Ureter (tissue), 1 donor: Measurements from ENCODE around the gene LYSMD3. TPM values are rescaled to one million over a fixed set of nuclear protein-coding genes. Genes with fewer than 3 reads are reported as not detected.
"Not testable (repeated sequence)": the region's sequence is repeated elsewhere in the genome, so short reads cannot be mapped to it uniquely, and the experiment has no call there.

Source experiments
- DNase-seq: peaks from one replicate; pipeline ENCODE4 v3.0.0-alpha.2; 2020; ENCODE audit warnings: low spot score
- total RNA-seq: library from RNA; stranded (reverse); gene quantifications from one replicate; pipeline ENCODE4 v1.2.4, GENCODE V29; 2023
- donor health status: DM: yes; HTN: yes; CAD: no.

LYSMD3 gene
- total RNA-seq: 15.1 TPM

DNA sequence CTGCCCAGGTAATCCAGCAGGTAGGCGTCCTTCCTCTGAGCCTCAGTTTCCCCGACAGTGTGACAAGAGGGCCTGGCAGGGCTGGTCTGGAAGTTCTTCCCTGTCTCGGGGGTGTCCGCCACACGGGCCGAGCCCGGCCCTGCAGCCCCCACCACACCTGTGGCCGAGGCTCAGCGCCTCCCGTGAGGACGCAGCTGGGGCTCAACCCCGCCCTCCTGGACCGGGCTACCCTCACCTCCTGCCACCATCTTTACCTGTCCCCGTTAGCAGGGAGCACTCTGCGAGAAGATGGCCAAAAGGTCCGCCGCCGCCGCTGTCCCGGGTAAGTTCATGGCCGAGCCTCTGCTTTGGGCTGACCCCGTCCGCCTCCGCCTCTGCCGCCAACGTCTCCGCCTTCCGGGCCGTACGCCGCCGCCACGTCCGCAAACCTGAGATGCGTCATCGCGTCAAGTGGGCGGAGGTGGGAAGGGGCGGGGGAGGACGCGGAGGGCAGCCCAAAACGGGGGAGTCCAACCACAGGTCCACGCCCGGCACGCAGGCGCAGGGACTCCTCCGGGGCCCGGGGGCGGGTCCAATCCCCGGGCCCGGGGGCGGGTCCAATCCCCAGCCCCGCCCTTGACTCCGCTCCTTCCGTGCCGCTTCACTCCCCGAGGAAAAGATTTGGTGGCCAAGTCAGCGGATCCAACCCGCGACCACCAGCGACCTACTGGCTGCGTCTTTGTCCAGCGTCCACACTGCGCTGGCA, at the start of gene LYSMD3:
Gene LYSMD3, minus strand, starts transcription at position 391 of the 745 bp plus-strand sequence. CDS start 4,295 bp downstream, outside the sequence.
- DNase-seq: peak; percentile 99

DNA sequence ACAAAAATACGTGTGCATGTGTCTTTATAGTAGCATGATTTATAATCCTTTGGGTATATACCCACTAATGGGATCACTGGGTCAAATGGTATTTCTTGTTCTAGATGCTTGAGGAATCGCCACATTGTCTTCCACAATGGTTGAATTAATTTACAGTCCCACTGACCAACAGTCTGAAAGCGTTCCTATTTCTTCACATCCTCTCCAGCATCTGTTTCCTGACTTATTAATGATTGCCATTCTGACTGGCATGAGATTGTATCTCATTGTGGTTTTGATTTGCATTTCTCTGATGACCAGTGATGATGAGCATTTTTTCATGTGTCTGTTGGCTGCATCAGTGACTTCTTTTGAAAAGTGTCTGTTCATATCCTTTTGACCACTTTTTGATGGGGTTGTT, 47.2 kb upstream of the LYSMD3 start:
- not testable (repeated sequence) for DNase-seq

DNA sequence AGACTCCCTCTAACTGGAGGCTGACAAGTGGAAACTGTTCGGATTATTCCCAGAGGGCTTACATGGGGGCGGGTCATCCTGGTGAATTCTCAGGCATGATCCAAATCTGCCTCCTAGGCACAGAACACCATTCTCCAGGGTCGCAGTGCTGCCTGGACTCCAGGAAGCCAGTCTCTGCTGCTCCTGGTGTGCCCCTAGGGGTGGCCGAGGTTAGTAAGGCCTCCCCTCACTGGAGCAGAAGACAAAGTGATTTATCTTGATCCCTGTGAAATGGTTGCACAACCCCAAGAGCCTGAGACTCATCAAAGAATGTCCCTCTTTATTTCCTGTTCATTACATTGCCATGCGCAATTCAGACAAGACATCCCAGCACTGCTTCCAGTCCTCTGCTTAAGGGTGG, 46.3 kb upstream of the LYSMD3 start:
- no peak for DNase-seq

DNA sequence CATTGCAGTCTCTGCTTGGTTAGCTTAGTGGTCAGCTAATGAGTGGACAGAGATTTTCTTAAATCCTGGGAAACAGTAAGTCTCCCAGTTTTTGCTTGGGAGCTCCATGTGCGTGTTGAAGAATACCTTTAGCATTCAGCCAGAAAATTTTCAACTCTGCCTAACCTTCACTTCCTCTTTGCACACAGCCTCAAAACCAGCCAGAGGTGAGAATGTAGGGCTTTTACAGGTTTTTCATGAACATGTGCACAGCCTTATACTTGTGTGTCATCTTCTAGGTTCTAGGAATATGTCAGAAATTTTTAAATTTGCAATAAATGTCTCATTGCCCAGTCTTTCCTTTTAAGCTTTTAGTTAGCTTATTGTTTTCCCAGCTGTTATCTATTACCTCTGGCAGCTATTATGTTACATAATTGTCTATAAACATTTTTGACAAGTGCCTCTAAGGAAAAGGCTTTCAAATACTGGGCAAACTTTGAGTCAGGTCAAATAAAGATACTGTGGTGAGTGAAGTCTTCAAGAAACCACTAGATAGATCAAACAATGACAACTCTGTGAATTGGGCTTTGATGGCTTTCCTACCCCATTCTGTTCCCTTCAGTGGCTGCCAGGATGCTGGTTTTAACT, 41.9 kb upstream of the LYSMD3 start:
- no peak for DNase-seq

DNA sequence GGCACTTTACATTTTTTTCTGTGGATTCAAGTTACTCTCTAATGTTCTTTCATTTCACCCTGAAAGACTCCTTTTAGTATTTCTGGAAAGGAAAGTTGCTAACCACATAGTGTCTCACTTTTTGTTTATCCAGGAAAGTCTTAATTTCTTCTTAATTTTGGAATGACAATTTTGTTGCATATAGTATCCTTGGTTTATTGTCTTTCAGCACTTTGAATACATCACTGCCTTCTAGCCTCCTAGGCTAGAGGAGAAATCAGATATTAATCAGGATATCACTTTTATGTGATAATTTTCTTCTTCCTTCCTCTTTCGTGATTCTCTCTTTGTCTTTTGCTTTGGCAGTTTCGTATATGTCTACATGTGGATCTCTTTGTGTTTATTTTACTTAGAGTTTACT, 40.6 kb upstream of the LYSMD3 start:
- DNase-seq: no peak

DNA sequence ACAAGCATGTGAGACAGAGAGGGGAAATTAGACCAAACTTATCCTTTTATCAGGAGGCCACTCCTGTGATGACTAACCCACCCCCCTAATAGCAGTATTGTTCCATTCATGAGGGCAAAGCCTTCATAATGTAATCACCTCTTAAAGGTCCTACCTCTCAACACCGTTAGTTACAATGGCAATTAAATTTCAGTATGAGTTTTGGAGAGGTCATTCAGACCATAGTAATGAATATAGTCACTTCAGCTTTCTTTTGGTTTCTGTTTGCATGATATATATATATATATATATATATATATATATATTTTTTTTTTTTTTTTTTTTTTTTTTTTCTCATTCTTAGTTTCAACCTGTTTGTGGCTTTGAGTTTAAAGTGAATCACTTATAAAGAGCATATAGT, 39.7 kb upstream of the LYSMD3 start:
- DNase-seq: no peak

DNA sequence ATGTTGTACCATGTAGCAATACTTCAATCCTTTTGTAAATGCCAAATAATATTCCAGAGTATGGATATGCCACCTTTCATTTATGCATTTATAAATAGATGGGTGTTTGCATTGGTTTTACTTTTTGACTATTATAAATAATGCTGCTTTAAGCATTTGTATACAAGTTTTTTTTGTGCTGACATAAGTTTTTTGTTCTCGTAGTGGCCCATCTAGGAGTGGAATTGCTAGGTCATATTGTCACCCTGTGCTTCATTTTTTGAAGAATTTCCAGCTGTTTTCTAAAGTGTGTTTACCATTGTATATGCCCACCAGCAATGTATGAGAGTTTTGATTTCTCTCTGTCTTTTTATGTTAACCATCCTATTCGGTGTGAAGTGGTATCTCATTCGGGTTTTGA, 36.1 kb upstream of the LYSMD3 start:
- no peak for DNase-seq

DNA sequence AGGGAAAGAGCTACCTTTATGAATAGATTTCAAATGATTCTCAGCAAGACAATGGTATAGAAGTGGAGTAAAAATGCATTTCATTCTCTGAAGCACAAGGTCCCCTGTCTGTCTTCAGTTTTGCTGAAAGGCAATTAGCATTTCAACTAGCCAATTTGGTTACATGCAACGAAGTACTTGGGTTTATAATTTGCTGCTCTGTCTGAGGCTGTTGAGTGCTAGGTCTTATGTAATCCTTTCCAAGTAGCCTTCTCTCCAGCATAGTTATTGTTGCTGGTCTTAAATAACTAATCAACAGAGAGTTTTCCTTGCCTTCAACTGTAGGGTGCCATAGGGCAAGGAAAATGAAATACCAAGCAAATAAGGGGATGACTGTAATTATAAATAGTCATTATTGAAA, 33.7 kb upstream of the LYSMD3 start:
- no peak for DNase-seq

DNA sequence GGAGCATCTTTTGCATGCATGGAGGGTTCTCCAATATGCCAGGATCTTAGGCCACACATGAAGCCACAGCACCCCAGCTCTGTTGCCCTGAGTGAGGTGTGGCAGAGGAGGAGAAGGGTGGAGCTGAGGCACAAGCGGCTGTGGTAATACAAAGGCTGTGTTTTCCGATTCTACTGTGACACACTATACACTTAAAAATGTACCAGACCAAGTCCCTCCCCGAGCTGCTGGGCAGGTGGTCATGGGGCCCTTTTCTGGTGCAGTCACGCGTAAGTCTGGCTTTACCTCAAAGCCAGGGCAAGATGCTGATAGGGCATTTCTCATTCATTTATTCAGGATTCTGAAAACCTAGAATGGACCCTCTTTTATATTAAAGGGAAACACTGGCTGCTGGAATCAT, 33.0 kb upstream of the LYSMD3 start:
- no peak for DNase-seq

DNA sequence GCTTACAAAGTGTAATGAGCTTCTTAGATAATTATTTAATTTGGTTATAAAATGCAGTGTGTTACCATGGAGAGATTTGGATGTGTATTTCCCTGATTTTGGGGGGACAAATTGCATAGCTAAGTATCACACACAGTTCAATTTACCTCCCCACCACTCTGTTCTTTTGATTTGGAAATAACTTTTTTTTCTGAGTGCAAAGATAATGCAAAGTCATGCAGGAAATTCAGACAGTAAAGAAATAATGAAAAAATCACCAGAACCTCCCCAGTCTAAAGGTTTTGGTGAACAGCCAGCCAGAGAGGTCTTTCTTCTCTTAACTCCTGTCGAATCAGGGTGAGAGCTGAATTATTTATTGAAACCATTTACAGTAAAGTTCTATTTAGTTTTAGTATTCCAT, 32.4 kb upstream of the LYSMD3 start:
- no peak for DNase-seq

DNA sequence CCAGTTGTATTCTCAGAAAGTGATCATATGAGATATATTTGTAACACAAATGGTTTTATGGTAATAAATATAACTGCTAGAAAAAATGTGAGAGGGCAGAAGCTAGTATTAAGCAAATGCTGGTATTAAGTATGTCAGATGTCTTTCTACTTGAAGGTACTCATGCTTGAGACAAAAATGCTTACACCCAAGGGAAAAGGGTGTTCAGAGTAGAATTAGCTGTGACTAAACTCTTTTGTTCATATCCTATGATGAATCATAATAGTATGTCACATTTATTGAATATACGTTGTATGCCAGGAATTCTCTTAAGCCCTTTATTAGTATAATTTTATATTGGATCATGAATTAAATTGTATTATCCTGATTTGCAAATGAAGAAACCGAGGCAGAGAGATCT, 31.4 kb upstream of the LYSMD3 start:
- DNase-seq: no peak

DNA sequence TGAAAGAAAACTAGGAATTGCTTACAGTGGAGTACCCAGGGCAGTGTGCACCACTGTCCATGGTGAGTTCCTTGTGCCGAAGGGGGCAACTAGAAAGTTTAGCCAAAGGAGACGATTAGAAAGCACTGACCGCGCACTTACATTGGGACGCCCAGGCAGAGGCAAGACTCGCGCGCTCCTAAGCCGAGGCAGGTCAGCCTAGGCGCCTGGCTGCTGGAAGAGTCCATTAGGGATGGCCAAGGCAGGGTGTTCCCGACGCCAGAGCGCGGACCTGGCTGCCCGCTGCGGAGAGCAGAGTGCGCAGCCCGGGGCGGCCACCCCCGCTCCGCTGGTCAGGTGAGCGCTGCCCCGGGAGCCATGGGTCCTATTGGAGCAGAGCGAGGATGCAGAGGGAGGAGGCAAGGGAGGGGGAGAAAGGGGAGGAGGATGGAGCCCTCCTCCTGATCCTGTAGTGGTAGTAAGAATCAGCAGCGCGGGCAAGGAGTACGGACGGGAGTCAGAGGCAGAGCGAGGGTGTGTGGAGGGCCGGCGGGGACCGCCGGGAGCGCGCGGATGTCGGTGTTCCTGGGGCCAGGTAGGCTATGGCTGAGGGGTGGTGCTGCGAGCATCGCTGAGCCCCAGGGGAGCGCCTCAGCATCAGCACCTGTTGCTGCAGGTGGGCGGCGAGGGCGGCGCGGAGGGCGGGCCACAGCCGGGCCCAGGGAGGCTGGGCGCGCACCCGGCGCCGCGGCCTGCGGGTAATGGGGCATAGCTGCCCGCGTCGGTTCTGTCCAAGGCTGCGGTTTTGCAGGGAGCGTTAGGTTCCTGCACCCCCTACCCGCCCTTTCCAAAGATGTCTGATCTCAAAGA, 29.2 kb upstream of the LYSMD3 start, which contains the start of gene ADGRV1:
Gene ADGRV1, plus strand, starts transcription at position 454 of the 849 bp plus-strand sequence. Its CDS starts 99 bp downstream, at position 553.
- no peak for DNase-seq

DNA sequence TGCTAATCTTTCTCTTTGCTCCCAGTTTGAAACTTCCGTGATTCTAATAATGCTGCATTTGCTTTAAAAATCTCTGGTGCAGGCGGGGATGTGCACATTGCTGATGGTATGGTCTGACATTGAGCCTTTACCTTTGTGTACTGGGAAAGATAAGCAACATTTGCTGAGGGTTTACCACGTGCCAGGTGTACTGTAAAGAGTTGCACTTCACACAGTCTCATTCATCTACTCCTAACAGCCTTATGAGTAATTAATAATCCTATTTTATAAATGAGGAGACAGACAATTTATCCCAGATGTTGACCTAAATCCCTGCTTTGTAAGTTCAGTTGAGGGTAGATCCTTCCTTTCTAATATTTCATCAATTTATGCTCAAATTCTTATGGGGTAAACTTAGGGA, 28.5 kb upstream of the LYSMD3 start:
- no peak for DNase-seq

DNA sequence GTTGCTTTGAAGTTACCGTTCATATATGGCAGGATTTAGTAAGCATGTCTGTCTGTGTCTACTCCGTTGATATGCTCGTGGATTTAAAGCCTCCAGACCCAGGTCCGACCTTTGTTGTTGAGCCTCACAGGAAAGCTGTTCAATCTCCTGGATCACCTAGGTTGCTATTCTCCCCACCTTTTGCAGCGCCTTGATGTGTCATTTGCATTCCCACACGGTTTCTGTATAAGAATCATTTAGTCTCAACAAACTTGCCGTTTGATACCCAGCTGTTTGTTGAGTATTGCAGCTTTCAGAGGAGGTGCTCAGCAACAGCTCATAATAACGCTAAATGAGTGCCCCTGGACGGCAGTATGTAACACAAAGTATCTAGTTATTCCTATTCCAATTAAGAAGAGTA, 28.0 kb upstream of the LYSMD3 start:
- DNase-seq: no peak

DNA sequence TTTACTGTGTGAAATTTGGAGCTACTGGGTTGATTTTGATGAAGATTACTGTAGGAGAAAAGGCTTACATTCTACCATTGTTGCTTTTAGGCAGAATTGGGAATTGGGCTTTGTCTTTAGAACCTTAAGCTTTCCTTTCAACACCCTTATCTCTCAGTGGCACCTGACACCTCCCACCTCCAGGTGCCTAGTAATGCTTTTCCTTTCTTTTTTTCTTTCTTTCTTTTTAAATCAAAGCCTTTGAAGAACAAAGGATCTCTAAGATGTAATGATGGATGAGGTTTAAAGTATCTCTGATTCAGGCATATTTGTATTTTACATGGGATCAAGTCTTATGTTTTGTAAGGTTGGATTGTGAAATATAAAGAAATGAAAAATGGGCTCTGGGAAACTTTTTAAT, 26.3 kb upstream of the LYSMD3 start:
- DNase-seq: no peak

DNA sequence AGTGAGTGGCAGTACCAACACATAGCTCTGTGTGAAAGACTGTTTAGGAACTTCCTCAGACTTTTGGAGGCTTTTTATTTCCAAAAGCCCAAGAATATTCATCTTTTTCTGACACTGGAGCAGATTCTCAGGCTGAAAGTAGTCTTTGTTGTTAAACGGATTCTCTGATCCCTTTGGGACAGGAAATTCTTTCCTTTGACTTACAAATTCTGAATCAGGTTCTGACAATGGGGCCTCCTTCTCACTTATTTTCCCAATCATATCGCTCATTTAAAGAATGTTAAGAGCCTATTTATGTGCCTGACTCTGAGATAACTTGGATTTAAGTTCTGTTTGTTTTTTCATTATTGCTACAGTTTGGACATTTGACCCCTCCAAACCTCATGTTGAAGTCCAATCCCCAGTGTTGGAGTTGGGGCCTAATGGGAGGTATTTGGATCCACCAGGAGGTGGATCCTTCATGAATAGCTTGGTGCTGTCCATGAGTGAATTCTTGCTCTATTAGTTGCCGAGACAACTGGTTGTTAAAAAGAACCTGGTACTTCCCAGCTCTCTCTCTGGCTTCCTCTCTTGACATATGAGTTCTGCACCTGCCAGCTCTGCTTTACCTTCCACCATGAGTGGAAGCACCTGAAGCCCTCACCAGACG, 25.1 kb upstream of the LYSMD3 start:
- DNase-seq: no peak

DNA sequence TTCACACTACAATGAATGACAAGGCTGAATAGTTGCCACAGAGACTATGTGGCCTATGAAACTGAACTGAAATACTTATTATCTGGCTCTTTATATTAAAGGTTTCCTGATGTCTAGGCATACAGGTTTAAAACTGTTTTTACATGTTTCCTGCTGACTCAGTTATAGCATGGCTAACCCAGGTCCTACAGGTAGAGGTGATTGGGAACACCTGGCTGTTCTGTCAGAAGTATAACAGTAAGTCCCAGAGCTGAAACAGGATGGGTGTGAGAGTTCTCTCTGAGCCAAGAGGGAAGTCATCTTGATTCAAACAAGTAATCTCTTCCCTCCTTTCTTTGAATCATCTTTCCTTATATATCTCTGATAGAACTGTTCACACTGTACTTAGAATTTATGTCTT, 24.3 kb upstream of the LYSMD3 start:
- no peak for DNase-seq

DNA sequence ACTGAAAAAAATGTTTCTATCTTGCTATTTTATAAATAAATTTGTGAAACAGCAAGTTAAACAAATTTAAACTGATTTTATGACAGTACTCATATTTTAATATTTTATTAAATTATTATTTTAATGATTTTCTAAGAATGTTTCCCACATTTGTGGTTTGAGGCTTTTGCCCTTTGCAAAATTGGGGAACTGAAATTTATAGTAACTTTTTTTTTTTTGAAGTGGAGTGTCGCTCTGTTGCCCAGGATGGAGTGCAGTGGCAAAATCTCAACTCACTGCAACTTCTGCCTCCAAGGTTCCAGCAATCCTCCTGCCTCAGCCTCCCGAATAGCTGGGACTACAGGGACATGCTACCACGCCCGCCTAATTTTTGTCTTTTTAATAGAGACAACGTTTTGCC, 22.0 kb upstream of the LYSMD3 start:
- no peak for DNase-seq

DNA sequence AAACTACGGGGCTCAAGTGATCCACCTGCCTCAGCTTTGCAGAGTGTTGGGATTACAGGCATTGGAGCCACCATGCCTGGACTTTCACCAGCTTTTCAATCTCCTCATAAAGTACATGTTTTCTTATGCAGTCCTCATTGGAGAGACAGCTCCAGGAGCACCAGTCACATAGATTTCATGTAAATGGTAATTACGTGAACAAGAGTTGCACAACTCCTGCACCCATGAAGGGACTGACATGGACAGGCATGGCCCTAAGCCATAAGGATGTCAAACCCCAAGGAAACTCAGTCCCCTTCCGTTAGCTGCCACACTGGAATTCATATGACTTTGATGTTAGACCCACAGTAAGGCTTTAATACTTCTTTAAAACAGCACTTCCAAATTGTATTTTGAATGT, 21.6 kb upstream of the LYSMD3 start:
- no peak for DNase-seq

DNA sequence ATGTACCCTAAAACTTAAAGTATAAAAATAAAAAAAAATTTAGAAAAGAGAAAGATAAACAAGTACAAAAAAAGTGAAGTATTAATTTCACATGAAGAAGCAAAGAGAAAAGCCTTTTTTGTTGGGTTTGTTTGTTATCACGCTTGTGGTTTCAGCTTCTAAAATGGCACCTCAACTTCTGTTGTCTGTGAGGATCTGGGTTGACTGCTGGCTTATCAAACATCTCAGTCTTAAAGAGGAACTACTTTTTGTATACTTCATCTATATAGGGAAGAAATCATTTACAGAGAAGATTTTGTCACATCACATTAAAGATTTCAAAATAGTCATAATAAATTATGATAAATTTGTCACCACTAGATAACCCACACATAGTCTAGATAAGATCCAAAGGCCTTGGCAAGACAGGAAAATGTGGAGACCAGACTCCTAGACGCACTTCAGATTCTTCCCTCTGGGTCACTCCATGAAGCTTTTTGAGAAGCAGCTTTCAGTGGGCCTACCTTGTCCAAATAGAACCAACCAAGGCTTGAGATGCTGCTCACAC, 20.4 kb upstream of the LYSMD3 start:
- DNase-seq: no peak

DNA sequence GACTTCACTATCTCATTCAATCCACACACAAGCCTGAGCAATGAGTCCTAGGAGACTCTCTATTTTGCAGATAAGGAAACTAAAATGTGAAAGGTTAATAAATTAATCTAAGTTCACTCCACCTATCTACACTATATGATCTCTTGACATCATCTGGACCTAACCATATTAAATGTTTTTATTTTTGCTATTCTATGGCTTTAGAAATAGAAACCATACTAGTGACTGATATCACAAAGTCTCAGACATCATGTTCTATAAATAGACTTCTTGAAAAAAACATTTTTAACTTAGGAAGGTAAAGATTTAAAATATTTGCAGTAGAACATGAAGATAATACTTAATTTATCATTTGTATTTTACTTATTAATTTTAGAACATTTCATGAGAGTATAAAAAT, 19.8 kb upstream of the LYSMD3 start:
- DNase-seq: no peak

DNA sequence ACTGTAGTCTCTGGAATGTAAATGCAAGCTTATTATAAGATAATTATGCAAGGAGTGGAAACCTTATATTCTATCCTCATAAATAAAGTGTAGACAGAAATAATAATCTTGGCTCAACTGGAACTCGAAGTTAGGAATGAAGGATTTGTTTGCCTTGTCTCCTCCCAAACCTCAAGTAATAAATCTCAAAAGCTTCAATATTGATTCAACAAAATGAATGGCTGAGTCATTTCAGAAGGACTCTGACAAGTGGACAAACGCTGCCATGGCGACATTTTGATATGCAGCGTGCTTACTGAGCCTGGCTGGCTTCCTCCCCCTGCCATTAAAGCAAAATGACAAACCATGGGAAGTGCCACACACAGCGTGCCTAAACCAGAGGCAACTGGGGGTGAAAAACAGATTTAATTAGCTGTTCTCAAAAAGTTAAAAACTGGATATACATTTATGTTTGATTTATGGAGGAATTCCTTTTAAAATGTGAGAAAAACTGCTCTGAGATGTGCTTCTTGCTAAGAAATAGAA, 18.7 kb upstream of the LYSMD3 start:
- DNase-seq: peak; percentile 45
